GM19455 (cell line): ENCODE measurements around the gene SCTR.

Experiments used
- ATAC-seq: cut with Tn5 transposase; IDR thresholded peaks from one replicate; pipeline ENCODE4 v1.9.1; 2021; ENCODE audit not compliant: unreplicated experiment

Gene SCTR

GRCh38 chr2:119525614-119526013 is 1.3 kb upstream of the SCTR start:
- ATAC-seq: no peak

- no peak for ATAC-seq
Observed at GRCh38 chr2:119523383-119523951, 816 bp downstream of the SCTR start.

- no peak for ATAC-seq
Observed at GRCh38 chr2:119522671-119523070, 1.6 kb downstream of the SCTR start.

- ATAC-seq: no peak
Observed at GRCh38 chr2:119521433-119522050, 2.7 kb downstream of the SCTR start.

GRCh38 chr2:119520696-119521432 is 3.4 kb downstream of the SCTR start:
- ATAC-seq: no peak

- no peak for ATAC-seq
Observed at GRCh38 chr2:119519057-119519408, 5.2 kb downstream of the SCTR start.

- no peak for ATAC-seq
Observed at GRCh38 chr2:119518401-119519056, 5.8 kb downstream of the SCTR start.

GRCh38 chr2:119517433-119517832 is 6.8 kb downstream of the SCTR start:
- ATAC-seq: peak; percentile 83

GRCh38 chr2:119516121-119516520 is 8.2 kb downstream of the SCTR start:
- ATAC-seq: no peak

GRCh38 chr2:119513832-119514231 is 10.5 kb downstream of the SCTR start:
- ATAC-seq: no peak

- ATAC-seq: no peak
Observed at GRCh38 chr2:119512946-119513345, 11.3 kb downstream of the SCTR start.

- ATAC-seq: no peak
Observed at GRCh38 chr2:119511989-119512388, 12.3 kb downstream of the SCTR start.

- ATAC-seq: no peak
Observed at GRCh38 chr2:119508756-119509155, 15.5 kb downstream of the SCTR start.

- ATAC-seq: no peak
Observed at GRCh38 chr2:119496682-119497081, 27.6 kb downstream of the SCTR start.

GRCh38 chr2:119495948-119496347 is 28.3 kb downstream of the SCTR start:
- no peak for ATAC-seq

GRCh38 chr2:119494163-119494790 is 30.0 kb downstream of the SCTR start:
- no peak for ATAC-seq

- ATAC-seq: no peak
Observed at GRCh38 chr2:119491776-119492525, 32.3 kb downstream of the SCTR start.

GRCh38 chr2:119490653-119491195 is 33.6 kb downstream of the SCTR start:
- no peak for ATAC-seq

GRCh38 chr2:119490106-119490505 is 34.2 kb downstream of the SCTR start:
- no peak for ATAC-seq

- ATAC-seq: no peak
Observed at GRCh38 chr2:119489232-119489952, 34.9 kb downstream of the SCTR start.
